NCI-H1417 (cell line): Measurements from ENCODE around the gene CCDC24.

Experiments
- DNase-seq, 3 experiments: peaks; one replicate each; lab custom pipeline; 2025; lab: John Stamatoyannopoulos, UW

Gene CCDC24

DNA sequence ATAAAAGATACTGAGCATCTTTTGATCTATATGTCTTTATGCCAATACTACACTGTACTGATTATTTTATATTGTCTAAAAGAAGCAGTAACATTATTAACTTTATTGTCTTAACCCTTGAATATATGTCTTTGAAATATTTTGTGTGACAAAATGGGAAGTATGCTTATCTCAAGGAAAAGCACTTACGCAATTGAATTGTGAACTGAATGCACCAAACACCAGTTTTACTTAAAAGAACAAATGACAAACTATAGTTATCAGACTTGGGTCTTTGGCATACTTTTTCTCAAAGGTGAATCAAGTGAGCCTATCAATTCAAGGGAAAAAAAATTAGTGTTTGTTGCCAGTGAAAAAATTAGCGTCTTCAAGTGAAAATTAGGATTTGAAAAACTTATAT is 49.0 kb downstream of the CCDC24 start:
- DNase-seq = no peak

DNA sequence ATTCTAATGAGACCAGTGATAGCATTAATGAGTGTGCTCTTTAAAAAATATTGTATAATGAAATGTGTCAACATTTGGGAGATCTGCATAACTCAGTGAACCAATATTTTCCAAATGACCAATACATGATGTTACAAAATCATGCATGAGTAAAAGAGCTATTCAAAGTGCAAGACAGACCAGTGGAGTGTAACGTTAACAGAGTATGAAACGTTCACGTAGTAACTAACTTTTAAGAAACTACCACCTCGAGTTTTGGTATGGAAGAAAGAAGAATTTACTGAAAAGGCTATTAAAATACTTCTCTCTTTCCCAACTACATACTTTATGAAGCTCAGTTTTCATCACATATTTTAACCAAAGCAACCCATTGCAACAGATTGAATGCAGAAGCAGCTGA is 49.4 kb downstream of the CCDC24 start:
- DNase-seq = no peak

DNA sequence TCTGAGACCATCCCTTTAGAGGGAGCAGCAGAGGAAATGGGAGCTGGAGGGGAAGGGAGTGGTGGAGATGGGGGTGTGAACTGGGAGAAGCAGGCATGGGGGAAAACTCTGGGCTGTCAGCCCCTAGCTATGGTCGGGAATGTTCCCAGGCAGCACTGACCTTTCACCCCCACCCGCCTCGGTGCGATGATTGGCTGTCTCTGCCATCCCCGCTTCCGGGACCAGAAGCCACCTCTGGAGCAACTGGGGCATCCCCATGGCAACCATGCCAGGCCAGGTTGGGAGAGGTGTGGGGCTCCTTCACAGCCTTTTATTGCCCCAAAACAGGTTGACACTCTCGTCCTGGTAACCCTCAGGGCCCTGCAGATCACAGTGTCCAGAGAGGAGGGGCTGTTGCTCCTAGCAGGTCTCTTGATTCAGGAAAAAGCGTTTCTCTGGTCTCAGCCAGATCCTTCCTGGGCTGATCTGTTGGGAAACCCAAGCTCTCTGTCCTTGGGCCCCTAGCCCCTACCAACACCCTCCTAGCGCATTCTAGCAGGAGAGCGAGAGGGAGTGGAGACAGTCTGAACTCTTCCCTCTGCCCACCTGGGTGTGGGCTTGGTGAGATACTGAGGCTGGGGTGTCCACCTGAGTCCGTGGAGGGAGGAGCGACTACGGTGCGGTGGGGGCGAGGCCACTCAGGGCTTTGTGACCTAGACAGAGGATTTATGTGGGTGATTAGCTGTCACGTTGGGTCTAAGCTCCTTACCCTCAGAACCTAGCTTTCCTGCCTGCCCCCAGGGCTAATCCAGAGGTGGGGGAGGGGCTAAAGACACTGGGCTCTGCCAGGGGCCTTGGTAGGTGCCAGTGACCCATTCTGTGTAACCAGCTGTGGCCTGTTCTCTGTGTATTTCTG is 52.0 kb downstream of the CCDC24 start:
- no peak for DNase-seq

DNA sequence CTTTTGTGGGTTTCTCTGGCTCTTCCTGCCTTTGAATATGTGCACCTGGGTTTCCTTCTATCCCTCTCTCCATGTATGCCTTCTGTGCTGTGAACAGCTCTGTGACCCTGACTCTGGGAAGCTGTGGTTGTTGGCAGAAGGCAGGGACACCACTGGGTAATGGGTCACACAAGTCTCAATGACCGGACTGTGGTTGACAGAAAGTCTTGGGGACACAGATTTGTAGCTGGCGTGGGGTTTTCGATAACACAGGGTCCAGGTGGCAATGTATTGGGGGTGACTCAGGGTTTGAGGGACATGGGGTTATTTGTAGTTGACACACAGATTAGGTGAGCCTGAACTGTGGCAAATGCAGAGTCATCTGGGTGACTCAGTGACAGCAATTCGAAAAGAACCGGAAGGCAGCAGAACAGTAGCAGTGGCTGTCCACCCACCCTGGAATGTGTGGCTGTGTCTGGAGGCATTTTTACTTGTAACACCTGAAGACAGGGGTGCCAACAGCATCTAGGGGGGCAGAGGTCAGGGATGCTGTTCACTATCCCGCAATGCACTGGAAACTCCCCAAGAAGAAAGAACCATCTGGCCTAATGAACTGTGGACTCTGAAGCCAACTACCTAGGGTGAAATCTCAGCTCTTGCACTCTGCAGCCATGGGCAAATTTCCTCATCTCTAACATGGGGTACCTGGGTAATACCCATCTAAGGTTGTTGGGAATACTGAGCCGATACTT is 52.8 kb downstream of the CCDC24 start:
- DNase-seq = no peak

DNA sequence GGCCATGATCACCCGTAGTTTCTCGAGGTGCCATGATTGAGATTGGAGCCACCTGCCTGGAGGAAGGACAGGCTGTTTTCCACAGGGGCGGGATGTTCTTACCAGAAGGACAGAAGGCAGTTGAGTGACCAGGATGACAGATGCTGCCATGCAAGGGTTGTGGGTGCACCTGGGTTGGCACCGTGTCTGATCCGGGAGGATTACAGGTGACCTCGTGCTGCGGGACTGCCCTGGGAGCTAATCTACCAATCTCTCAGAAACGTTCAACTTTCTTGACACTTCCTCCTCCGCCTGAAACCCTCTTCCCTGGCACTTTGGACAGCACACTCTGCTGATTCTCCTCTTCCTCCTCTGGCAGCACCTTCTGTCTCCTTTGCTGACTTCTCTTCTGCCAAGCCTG is 53.7 kb downstream of the CCDC24 start:
- no peak for DNase-seq
